Stimulated activated CD4-positive, alpha-beta T cell treated with anti-CD3 and anti-CD28 coated beads, Interleukin-1b, Interleukin-23, amount 100 ng/mL, for 48 hours (primary cell): ENCODE measurements around the gene PPP2R3C.
"Not testable (repeated sequence)": the region's sequence is repeated elsewhere in the genome, so short reads cannot be mapped to it uniquely, and the experiment has no call there.

Experiments
- DNase-seq: peaks from one replicate; pipeline ENCODE4 v3.0.0-alpha.2; 2020

PPP2R3C gene

DNA sequence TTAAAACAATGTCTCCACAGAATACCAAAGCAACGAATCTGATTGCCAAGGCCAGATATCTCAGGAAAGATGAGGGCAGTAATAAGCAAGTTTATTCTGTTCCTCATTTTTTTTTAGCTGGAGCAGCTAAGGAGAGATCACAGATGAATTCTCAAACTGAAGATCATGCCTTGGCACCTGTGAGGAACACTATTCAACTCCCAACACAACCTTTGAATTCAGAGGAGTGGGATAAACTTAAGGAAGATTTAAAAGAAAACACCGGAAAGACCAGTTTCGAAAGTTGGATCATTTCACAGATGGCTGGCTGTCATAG, 1.6 kb upstream of the PPP2R3C start:
- no peak for DNase-seq

GRCh38 chr14:35122696-35123387, 1.1 kb upstream of the PPP2R3C start:
- DNase-seq: no peak

DNA sequence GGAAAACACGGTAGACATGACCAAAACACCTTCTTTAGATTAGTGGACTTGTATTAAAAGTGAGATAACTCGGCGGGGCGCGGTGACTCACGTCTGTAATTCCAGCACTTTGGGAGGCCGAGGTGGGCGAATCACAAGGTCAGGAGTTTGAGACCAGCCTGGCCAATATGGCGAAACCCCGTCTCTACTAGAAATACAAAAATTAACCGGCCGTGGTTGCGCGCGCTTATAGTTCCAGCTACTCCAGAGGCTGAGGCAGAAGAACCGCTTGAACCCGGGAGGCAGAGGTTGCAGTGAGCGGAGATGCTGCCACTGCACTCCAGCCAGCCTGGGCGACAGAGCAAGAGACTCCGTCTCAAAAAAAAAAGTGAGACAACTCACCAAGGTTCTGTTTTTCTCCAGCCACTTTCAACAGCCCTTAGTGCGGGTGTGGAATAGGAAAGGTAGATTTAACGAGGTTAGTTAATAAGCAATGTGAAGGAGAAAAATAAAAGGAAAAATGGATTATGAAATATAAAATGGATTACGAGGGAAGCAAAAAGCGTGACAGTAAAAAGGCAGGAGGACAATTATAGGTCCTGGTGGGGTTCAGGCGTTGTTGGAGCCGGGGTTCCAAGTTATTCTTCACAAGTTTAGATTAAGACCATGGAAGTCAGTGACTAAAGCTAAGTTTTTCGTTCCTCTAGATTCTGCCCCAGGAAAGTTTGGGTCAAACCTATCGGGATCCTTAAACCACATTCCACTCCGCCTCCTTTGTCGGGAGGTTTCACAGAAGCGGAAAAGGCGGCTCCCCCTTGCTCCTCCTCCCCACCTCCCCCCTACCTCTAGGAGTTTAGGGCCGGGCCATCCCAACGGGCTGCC, 534 bp downstream of the PPP2R3C start:
- no peak for DNase-seq

- no peak for DNase-seq
Measured at GRCh38 chr14:35117112-35117511, 4.7 kb downstream of the PPP2R3C start.

GRCh38 chr14:35116242-35116641, 5.5 kb downstream of the PPP2R3C start:
- DNase-seq: no peak

DNA sequence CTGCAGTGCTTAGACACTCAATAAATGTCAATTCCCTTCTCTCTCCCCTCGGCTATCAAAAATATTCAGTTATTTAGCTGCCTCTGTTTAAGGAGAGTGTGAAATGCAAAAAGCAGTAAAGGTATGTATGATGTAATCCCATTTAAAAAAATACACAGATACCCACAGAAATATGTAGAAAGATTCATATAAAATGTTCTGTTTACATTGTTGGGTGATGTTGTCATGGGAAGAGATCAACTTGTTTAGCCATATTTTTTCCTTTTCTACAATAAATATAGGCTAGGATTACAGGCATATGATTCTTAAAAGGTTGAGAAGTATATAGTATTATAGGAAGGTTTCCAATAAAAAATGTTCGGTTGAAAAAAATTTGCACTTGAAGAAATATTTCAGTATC, 7.8 kb downstream of the PPP2R3C start:
- no peak for DNase-seq

DNA sequence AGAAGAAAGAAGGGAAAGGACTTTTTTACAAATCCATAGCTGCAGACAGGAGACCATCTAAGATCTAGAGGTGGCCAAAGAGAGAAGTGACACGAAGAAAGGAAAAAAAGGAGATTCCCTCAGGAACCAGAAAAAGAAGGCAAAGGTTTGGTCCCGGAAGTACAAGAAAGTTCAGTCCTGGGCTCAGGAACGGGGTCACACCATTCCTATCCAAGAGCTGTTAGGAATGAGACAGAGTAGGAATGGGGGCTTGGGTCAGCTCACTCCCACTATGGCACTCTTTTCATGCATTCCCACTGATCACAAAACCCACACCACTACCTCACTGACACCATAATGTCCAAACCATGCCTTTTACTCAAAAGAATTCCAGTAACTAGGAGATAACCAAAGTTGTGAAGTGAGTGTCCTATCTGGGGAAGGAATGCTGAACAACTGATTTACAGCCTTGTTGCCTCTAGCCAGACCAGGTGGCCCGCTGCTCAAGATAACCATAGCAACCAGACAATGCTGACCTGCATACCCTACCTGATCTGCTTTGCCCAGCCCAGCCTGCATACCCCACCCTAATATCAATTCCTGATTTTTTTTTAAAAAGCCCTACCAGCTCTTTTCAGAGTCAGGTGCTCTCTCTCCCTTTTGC, 8.4 kb downstream of the PPP2R3C start:
- no peak for DNase-seq

DNA sequence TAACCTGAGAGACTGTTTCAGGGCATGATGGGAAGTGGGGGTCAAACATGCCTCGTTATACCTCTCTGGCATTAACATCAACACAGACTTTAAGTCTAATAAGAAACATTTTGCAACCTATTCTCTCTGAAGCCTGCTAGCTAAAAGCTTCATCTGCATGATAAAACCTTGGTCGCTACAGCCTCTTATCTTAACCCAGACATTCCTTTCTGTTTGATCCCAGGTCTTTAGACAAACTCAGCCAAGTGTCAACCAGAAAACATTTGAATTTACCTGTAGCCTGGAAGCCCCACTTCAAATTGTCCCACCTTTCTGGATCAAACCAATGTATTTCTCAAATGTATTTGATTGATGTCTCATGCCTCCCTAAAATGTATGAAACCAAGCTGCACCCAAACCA, 9.1 kb downstream of the PPP2R3C start:
- DNase-seq: no peak

GRCh38 chr14:35107866-35108265, 13.9 kb downstream of the PPP2R3C start:
- no peak for DNase-seq

GRCh38 chr14:35094645-35095044, 27.1 kb downstream of the PPP2R3C start:
- DNase-seq: not testable (repeated sequence)

DNA sequence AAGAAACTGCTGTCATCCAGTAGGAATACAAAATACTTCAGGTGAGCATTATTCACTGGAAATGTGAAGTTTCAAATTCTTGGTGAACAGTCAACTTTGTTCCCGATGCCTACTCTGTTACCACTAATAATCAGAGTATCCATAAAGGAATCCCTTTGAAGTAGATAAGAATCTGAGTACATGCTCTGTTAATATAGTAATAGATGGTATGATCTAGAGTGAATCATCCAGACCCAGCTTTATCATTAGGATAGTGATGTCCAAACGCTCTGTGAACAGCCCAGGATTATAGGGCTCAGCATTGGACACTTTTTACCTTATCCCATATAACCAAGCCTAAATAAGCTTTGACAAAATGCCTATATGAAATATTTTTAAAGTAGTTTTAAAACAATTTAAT, 33.3 kb downstream of the PPP2R3C start:
- DNase-seq: no peak

GRCh38 chr14:35085441-35085840, 36.3 kb downstream of the PPP2R3C start:
- no peak for DNase-seq

- DNase-seq: no peak
Measured at GRCh38 chr14:35083530-35084150, 38.1 kb downstream of the PPP2R3C start.

DNA sequence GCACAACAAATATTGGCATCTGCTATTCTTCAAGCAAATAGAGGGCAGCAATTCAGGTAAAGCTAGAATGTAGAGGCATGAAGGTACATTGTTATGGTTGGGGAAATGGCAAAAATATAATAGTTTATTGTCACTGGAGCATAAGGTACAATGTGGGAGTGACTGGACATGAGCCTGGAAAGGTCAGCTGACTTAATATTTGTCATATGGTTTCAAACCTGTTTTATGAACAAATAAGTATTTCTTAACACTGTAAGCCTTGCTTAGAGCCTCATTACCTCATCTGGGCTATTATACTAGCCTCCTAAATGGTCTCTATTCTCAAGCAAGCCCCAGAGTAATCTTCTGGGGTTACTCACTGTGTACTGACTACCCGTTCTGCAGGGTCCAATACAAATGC, 42.0 kb downstream of the PPP2R3C start:
- no peak for DNase-seq

- DNase-seq: no peak
Measured at GRCh38 chr14:35078082-35078481, 43.7 kb downstream of the PPP2R3C start.

GRCh38 chr14:35073486-35073885, 48.3 kb downstream of the PPP2R3C start:
- DNase-seq: no peak

DNA sequence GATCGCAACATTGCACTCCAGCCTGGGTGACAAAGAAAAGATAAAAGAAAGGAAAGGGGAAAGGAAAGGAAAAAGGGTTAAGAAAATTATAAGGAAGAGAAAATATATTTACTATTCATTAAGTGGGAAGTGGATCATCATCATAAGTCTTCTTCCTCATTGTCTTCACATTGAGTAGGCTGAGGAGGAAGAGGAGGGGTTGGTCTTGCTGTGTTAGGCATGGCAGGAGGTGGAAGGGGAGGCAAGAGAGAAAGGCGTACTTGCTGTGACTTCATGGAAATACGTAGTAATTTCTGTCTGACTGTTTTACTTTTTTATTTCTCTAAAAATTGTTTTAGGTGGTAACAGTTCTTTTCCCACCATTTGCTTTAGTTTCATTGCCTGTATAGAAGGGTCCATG, 49.6 kb downstream of the PPP2R3C start:
- no peak for DNase-seq

- no peak for DNase-seq
Measured at GRCh38 chr14:35068238-35069012, 53.4 kb downstream of the PPP2R3C start.

GRCh38 chr14:35065731-35066130, 56.1 kb downstream of the PPP2R3C start:
- DNase-seq: not testable (repeated sequence)

DNA sequence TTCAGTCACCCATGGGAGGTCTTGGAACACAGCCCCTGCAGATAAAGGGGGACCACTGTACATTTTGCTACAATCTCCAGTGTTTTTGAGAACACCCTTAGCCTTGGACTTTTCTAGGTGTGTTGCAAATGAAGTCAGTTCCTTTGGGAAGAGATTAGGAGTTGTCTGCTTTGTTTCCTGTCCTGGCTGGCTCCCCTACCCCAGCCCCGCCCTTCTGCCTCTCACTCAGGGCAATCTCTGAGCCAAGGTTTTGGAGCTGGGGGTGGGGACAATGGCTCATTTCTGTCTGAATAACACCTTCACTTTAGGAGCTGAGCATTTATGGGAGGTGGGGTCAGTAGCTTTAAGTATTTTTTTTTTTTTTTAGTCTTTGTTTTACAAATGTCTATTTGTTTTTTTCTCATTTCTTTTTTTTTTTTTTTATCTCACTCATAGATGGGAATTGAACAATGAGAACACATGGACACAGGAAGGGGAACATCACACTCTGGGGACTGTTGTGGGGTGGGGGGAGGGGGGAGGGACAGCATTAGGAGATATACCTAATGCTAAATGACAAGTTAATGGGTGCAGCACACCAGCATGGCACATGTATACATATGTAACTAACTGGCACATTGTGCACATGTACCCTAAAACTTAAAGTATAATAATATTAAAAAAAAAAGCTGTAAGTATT, 60.5 kb downstream of the PPP2R3C start:
- not testable (repeated sequence) for DNase-seq

DNA sequence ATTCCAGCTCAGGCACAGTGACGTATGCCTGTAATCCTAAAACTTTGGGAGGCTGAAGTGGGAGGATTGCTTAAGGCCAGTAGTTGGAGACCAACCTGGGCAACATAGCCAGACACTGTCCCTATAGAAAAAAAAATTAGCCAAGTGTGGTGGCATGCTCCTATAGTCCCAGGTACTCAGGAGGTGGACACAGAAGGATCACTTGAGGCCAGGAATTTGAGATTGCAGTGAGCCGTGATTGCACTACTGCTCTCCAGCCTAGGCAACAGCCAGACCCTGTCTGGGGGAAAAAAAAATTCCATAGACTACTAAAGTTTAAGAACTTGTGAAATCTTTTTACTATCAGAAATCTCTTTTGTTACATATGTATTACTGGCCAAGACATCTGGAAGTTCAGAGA, 69.2 kb downstream of the PPP2R3C start:
- no peak for DNase-seq

DNA sequence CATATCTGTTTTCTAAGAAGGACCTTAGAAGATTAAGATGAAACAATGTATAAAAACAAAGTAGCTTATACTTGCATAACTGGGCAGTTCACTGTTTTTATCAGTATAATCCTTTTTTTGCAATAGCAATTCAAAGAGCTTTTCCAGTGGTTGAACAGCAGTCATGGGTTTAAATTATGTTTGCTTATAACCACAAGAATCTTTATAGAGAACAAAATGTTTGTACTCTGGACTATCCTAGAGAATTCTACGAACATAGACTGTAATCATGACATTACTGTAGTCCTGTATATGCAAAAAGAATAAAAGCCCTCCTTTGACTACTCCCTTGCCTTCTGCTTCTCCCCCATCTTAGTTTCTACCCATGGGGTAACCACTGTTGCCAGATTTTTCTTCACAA, 70.0 kb downstream of the PPP2R3C start:
- no peak for DNase-seq
